Measurements from ENCODE around the gene SHPK.

- TF ChIP-seq ZBTB1 (tag by site-specific recombination; IDR thresholded peaks at IDR 0.05) (no peak), SCRT1 (tag by site-specific recombination; IDR thresholded peaks at IDR 0.05; ENCODE audit: borderline replicate concordance) (no peak)
These were observed 50.2 kb downstream of the SHPK start for GRCh38 chr17:3585826-3586225.

Measured in HEK293 (cell line).